ENCODE data around the gene C16orf46. TPM values are rescaled to one million over a fixed set of nuclear protein-coding genes. Genes with fewer than 3 reads are reported as not detected.
A peak's percentile ranks its signal among the peaks of the same experiment; 100 is the strongest.

C16orf46 gene
- total and polyA plus RNA-seq, 2 of the 13 experiments (the other 11 are each of a cell fraction or from before 2014, with no cell fraction given), result 0.38 to 0.55 TPM

- TF ChIP-seq NFKB2 (CRISPR knock-in tag; IDR thresholded peaks at IDR 0.05; ENCODE audit: borderline replicate concordance), result peak; percentile 92; the same call in 1 of the 2 replicates
- peak; percentile 88 for TF ChIP-seq CCDC6 (CRISPR knock-in tag; IDR thresholded peaks at IDR 0.05)
- no peak for TF ChIP-seq TRIM22 (IDR thresholded peaks at IDR 0.05)
- TF ChIP-seq ZNF710 (CRISPR knock-in tag; IDR thresholded peaks at IDR 0.05; ENCODE audit: borderline replicate concordance), result no peak; the same call in 1 of the 2 replicates
- peak; percentile 89 for TF ChIP-seq GABPB1 (CRISPR knock-in tag; IDR thresholded peaks at IDR 0.05)
- TF ChIP-seq ZNF891 (CRISPR knock-in tag; IDR thresholded peaks at IDR 0.05), result peak; percentile 43
- no peak for TF ChIP-seq ZNF264 (CRISPR knock-in tag; IDR thresholded peaks at IDR 0.05)
- no peak for TF ChIP-seq ZMYM2 (CRISPR knock-in tag; IDR thresholded peaks at IDR 0.05)
- TF ChIP-seq DNMT1 (CRISPR knock-in tag; IDR thresholded peaks at IDR 0.05), result peak; percentile 95
- TF ChIP-seq BATF2 (CRISPR knock-in tag; IDR thresholded peaks at IDR 0.05), result peak; percentile 87
- TF ChIP-seq FIP1L1 (IDR thresholded peaks at IDR 0.05; ENCODE audit: borderline replicate concordance, insufficient read depth, low read depth, low read length), result 0 out of 2 replicates have a peak, but pooled peaks have one; percentile 62
- 0 out of 2 replicates have a peak, but pooled peaks have one; percentile 43 for TF ChIP-seq ZC3H13 (CRISPR knock-in tag; IDR thresholded peaks at IDR 0.05)
- TF ChIP-seq ZNF777 (CRISPR knock-in tag; IDR thresholded peaks at IDR 0.05), result peak; percentile 62
- TF ChIP-seq ARID5B (CRISPR knock-in tag; IDR thresholded peaks at IDR 0.05), result peak; percentile 16; the same call in 1 of the 2 replicates
- no peak for TF ChIP-seq ZNF572 (CRISPR knock-in tag; IDR thresholded peaks at IDR 0.05)
- peak; percentile 75 for TF ChIP-seq BRD4 (CRISPR knock-in tag; IDR thresholded peaks at IDR 0.05)
- no peak for TF ChIP-seq PBX3 (CRISPR knock-in tag; IDR thresholded peaks at IDR 0.05; ENCODE audit: borderline replicate concordance)
- TF ChIP-seq ZSCAN20 (CRISPR knock-in tag; IDR thresholded peaks at IDR 0.05; ENCODE audit: borderline replicate concordance), result no peak
- TF ChIP-seq XBP1 (CRISPR knock-in tag; IDR thresholded peaks at IDR 0.05), result no peak
- no peak for TF ChIP-seq SP140L (CRISPR knock-in tag; IDR thresholded peaks at IDR 0.05; ENCODE audit: borderline replicate concordance)
Observed at GRCh38 chr16:81095953-81096714, 19.1 kb upstream of the C16orf46 start, which contains the start of gene GCSH (continued).

Measured in HepG2 (cell line).